Rectal smooth muscle tissue (tissue), 1 donor: ENCODE data around the gene DNM1.
"Not testable (repeated sequence)": the region's sequence is repeated elsewhere in the genome, so short reads cannot be mapped to it uniquely, and the experiment has no call there.

ENCODE experiments used
- H3K27ac ChIP-seq: one replicate; pipeline ENCODE4 v1.7.0; 2013; ENCODE audit warnings: low read depth, low read length, inconsistent platforms
- H3K27me3 ChIP-seq: one replicate; pipeline ENCODE4 v1.7.0; 2013; ENCODE audit warnings: low read length; ENCODE audit not compliant: control insufficient read depth, insufficient read depth
- H3K36me3 ChIP-seq: one replicate; pipeline ENCODE4 v1.7.0; 2013; ENCODE audit warnings: low read length; ENCODE audit not compliant: control insufficient read depth, insufficient read depth
- H3K4me1 ChIP-seq: one replicate; pipeline ENCODE4 v1.7.0; 2013; ENCODE audit warnings: low read length; ENCODE audit not compliant: control insufficient read depth, insufficient read depth
- H3K4me3 ChIP-seq: one replicate; pipeline ENCODE4 v1.7.0; 2013; ENCODE audit warnings: low read length
- H3K9ac ChIP-seq: one replicate; pipeline ENCODE4 v1.7.0; 2013; ENCODE audit warnings: low read length

DNM1 gene

DNA sequence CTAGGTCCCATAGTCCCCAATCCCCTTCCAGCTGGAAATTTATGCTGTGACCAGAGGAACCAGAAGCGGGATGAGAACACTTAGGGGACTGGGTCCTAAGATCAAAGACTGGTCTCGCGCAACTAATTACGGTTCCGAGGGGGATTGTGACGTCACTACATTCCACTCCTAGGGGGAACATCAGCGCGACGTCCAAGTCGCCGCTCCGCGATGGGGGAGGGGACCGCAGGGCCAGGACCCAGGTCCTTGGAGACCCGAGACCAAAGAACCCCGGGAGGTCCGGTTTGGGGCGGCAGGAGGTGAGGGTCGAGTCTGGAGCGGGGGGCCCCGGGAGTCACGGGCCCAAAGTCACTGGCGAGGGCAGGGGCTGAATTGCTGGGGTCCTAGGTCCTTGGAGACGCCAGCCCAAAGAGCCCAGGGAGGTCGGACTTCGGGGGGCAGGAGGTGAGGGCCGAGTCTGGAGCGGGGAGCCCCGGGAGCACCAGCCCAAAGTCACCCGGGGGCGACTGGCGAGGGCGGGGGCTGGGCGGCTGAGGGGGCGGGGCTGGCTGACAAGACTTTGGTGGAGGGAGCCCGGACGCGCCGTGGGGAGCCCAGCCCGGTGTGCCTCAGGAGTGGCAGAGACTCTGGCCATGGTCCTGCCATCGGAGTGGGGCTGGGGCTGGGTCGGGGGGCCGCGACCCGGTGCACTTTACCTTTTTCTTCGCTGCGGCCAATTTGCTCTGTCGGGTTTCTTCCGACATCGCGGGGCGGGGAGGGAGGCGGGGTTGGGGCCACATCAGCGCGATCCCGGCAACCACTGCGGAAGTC is 72.2 kb downstream of the DNM1 start, which contains the start of gene GOLGA2:
GOLGA2 (minus strand) TSS at position 810 of the 810 bp plus-strand sequence; CDS start at position 779, 31 bp downstream.
- H3K27ac ChIP-seq: peak within 1 kb of the TSS; percentile 88
- H3K4me1 ChIP-seq: peaks cover 7% of the 10 kb centered on the region
- H3K4me3 ChIP-seq: peak within 1 kb of the TSS; percentile 93
- H3K36me3 ChIP-seq: peaks cover 14% of the 10 kb centered on the region
- H3K27me3 ChIP-seq: no peaks in the 10 kb centered on the region
- H3K9ac ChIP-seq: peak within 1 kb of the TSS; percentile 75

DNA sequence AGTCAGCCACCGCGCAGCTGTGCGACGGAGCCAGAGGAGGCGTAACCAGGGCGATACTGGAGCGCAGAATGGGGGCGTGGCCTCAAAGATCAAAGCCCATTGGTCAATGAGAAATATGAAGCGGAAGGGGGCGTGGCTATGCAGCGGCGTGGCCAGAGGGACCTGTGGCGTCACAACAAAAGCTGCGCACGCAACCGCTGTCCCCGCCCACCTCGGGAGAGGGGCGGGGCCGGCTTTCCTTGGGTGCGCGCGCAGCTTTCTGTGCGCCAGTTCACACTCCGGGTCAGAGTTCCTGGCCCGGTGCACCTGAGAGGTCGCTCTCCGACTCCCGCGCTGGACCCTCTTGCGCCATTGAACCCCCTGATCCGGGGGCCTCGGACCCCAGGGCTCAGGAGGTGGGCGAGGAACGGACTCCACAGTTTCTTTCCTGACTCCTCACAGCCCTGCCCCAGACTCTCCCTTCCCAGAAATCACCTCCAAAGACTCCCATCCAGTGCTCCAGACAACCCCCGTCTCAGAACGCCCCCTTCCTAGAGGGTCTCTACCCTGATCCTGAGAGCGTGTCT is 72.9 kb downstream of the DNM1 start, which contains the start of gene SWI5:
SWI5 (plus strand) TSS at position 269 of the 566 bp plus-strand sequence.
- no peaks in the 10 kb centered on the region for H3K27me3 ChIP-seq
- peak within 1 kb of the TSS; percentile 88 for H3K27ac ChIP-seq
- H3K36me3 ChIP-seq: peaks cover 12% of the 10 kb centered on the region
- H3K4me3 ChIP-seq: peak within 1 kb of the TSS; percentile 93
- peaks cover 7% of the 10 kb centered on the region for H3K4me1 ChIP-seq
- peak within 1 kb of the TSS; percentile 75 for H3K9ac ChIP-seq

DNA sequence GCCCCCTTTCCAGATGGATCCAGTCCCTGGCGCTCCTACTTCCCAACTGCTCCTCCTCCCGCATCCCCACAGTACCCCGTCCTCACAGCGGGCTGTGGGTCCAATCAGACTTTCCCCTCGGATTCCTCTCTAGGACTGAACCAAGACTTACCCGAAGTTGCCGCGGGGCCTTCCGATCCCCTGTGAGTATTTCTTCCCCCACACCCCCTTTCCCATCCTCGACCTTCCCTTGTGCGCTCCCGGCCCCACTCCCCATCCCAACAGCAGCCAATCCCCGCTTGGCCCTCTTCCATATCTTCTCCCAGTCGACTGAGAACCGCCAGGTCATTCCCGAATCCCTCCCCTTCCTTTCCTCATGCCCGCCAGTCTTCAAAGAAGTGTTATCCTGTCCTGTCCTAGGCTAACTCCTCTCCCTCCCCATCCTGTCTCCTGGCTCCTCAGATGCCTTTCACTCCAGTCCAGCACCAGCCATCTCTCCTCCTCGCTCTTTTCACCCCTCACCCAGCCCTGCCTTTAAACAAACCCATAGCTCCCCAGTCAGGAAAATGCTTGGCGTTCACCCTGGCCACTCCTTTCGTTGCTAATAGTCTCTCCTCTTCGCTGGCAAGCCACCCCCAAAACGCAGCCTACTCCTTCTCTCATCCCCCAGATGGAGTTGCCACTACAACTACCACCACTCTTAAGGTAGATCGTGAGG is 73.5 kb downstream of the DNM1 start:
- peak overlapping the region; percentile 93 for H3K4me3 ChIP-seq
- H3K27ac ChIP-seq: peak overlapping the region; percentile 88
- no peaks in the 10 kb centered on the region for H3K27me3 ChIP-seq
- H3K36me3 ChIP-seq: peaks cover 6% of the 10 kb centered on the region
- peaks cover 7% of the 10 kb centered on the region for H3K4me1 ChIP-seq
- H3K9ac ChIP-seq: peak overlapping the region; percentile 75

DNA sequence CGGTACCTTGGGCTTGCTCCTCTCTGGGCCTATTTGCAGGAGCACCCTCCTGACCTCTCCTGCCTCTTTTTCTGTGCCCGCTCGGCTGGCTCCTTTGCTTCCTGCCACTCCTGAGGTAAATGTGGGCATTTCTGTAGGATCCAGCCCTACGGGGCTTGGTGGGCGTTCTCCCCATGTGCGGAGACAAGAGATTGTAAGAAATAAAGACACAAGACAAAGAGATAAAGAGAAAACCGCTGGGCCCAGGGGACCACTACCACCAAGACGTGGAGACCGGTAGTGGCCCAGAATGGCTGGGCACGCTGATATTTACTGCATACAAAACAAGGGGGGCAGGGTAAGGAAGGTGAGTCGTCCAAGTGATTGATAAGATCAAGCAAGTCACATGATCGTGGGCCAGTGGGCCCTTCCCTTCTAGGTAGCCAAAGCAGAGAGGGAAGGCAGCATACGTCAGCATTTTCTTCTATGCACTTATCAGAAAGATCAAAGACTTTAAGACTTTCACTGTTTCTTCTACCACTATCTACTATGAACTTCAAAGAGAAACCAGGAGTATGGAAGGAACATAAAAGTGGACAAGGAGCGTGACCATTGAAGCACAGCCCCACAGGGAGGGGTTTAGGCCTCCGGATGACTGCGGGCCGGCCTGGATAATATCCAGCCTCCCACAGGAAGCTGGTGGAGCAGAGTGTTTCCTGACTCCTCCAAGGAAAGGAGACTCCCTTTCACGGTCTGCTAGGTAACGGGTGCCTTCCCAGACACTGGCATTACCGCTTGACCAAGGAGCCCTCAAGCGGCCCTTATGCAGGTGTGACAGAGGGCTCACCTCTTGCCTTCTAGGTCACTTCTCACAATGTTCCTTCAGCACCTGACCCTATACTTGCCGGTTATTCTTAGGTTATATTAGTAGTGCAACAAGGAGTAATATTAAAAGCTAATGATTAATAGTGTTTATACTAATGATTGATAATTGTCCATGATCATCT is 76.2 kb downstream of the DNM1 start:
- not testable (repeated sequence) for H3K9ac ChIP-seq, H3K36me3 ChIP-seq, H3K27ac ChIP-seq, H3K27me3 ChIP-seq, H3K4me1 ChIP-seq, H3K4me3 ChIP-seq

DNA sequence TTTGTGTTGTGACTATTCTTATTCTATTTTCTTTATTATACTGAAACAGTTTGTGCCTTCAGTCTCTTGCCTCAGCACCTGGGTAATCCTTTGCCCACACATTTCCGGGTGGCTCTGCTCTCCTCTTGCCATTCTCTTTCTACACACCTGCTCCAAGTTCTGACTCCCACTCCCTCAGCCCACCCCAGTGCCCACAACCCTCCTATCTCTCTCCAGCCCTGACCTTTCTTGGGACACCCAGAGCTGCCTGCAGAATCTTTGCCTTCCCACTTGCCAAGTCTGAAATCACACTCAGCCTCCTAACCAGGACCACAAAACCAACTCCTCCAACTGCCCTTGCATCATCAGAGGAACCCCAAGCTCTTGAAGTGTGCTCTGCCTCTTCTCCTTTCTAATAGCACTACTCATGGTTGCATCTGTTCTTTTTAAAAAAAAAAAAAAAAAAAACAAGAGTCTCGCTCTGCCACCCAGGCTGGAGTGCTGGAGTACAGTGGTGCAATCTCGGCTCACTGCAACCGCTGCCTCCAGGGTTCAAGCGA is 77.0 kb downstream of the DNM1 start:
- Histone ChIP-seq H3K27ac (no peak overlapping the region), H3K4me3 (no peak overlapping the region), H3K9ac (no peak overlapping the region), H3K27me3 (no peaks in the 10 kb centered on the region), H3K4me1 (peaks cover 3% of the 10 kb centered on the region), H3K36me3 (no peaks in the 10 kb centered on the region)

DNA sequence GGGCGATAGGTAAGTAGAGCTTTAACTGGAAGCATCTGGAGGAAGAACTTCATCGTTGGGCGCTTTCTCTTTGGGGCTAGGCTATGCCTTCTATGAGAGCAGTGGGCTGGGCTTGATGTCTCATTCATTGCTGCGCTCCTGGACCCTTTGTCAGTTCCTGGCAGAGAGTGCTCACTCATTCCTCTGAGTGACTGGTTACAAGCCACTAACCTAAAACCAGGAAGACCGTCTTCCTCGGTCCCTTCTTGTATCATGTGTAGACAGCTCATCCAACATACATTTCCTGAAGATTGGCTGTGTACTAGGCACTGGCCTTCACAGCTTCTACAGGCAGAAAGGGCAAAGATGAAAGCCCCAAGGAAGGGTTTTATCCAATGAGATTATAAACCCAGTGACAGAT is 79.3 kb downstream of the DNM1 start:
- Histone ChIP-seq H3K4me3 (no peak overlapping the region), H3K27me3 (no peaks in the 10 kb centered on the region), H3K4me1 (no peaks in the 10 kb centered on the region), H3K36me3 (peaks cover 4% of the 10 kb centered on the region), H3K27ac (no peak overlapping the region), H3K9ac (no peak overlapping the region)

DNA sequence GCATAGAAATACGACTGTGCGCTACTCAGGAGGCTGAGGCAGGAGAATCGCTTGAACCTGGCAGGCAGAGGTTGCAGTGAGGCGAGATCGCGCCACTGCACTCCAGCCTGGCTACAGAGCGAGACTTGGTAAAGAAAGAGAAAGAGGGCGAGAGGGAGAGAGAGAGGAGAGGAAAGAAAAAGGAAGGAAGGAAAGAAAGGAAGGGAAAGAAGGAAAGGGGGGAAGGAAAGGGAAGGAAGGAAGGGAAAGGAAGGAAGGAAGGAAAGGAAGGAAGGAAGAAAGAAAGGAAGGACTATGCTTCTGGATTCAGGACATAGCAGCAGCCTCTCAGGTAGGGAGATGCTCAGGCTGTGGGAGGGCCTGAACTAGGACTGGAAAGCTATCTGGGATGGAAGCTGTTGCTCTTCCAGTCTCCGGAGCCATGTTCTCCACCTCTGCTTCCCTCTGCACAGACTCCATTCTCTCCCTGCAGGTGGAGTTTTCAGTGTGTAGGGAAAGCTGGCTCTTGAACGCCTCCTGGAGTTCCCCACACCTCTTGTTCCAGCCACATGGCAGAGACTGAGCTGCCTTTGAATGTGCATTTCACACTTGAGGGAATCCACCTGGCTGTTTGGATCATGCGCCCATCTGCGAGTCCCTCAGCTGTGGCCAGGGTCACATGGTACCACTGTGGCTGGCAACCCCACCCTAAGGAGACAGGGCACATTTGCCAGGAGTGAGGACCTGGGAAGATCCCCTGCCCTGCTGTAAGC is 82.0 kb downstream of the DNM1 start:
- H3K36me3 ChIP-seq: peaks cover 14% of the 10 kb centered on the region
- no peak overlapping the region for H3K9ac ChIP-seq
- H3K27ac ChIP-seq: no peak overlapping the region

DNA sequence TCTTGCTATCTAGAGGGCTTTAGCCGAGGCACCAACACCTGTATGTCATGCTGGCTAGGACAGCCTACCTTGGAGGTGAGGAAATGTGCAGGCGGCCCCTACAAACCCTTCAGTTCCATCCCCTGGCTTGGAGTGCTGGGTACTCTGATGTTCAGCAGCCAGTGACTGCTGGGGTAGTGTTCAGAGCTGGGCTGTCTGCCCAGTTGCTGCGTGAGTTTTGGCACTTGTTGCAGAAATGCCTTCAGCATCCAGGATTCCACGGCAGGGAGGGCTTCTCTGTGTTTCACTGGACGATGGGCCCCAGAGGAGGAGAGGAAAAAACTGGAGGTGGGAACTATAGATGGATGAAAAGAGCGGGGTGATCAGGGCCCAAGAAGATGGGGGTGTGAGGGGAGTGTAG is 83.3 kb downstream of the DNM1 start:
- no peak overlapping the region for H3K27ac ChIP-seq
- no peaks in the 10 kb centered on the region for H3K4me1 ChIP-seq

More for the DNA sequence above, 82.0 kb downstream of the DNM1 start:
- H3K4me3 ChIP-seq: no peak overlapping the region
- no peaks in the 10 kb centered on the region for H3K27me3 ChIP-seq
- H3K4me1 ChIP-seq: no peaks in the 10 kb centered on the region

DNA sequence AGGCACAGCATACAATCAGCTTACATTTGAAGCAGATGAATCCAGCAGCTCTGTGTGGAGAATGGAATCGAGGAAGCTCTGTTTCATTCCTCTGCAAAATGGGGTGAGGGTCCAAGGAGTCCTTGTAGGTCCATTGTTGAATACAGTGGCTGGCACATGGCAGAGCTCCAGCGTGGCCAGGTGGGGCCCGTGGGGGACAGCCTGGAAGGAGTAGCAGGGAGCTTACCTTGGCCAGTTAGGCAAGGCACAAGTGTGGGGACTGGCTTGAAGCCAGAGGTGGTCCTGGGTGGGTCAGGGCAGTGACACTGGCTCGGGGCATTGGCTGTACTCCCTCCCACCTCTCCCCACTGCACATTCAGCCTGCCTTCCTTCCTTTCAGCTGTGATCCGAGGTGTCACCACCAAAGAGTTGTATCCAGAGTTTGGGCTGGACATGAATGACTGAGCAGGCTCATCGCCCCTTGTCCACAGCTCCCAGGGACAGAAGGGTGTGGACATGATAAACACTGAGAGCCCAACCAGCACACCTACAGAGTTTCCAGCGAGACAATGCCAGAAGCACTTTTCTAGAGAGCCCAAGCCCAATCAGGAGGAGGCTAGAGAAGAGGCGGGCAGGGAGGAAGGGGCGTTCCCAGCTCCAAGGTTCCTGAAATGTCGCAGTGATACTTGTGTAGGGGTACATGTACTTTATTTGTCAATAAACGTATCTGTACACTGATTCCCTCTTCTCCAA is 85.3 kb downstream of the DNM1 start:
- Histone ChIP-seq H3K36me3 (peaks cover 14% of the 10 kb centered on the region), H3K4me1 (no peaks in the 10 kb centered on the region), H3K4me3 (no peak overlapping the region), H3K9ac (no peak overlapping the region), H3K27me3 (no peaks in the 10 kb centered on the region), H3K27ac (no peak overlapping the region)

More for the DNA sequence above, 83.3 kb downstream of the DNM1 start:
- no peak overlapping the region for H3K4me3 ChIP-seq
- peaks cover 14% of the 10 kb centered on the region for H3K36me3 ChIP-seq
- no peaks in the 10 kb centered on the region for H3K27me3 ChIP-seq
- H3K9ac ChIP-seq: no peak overlapping the region

DNA sequence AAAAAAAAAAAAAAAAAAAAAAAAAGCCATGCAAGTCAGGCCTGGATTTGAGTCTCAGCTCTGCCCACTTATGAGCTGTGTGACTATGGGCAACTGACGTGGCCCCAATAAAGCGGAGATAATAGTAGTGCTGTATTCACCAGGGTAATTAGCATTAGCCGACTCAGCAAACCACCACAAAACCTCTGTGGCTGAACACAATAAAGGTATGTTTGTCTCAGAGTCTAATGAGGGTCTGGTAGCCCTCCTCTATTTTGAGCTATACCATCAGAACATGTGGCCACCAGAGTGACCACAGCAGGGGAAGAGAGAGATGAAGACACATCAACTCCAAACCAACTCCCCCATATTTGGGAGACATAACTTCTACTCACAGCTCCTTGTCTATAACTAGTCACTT is 88.8 kb downstream of the DNM1 start:
- H3K9ac ChIP-seq: no peak overlapping the region
- H3K36me3 ChIP-seq: peaks cover 10% of the 10 kb centered on the region
- no peaks in the 10 kb centered on the region for H3K4me1 ChIP-seq
- H3K27me3 ChIP-seq: no peaks in the 10 kb centered on the region
- no peak overlapping the region for H3K4me3 ChIP-seq
- no peak overlapping the region for H3K27ac ChIP-seq
